ENCODE results near the gene MYADM. TPM values are rescaled to one million over a fixed set of nuclear protein-coding genes. Genes with fewer than 3 reads are reported as not detected.

Gene MYADM
- total RNA-seq, 1 experiment from 2014 or later = 4.5 TPM

- DNase-seq (ENCODE audit: low read depth, low spot score) = peak; percentile 79
- in situ Hi-C loops (cut with HindIII; ENCODE audit: low pct_unique_long_range_greater_than_20kb, low sequenced_read_pairs) = no loop called here
Measured at GRCh38 chr19:53879140-53880081, 11.7 kb downstream of the MYADM start.

- in situ Hi-C loops (cut with HindIII; ENCODE audit: low pct_unique_long_range_greater_than_20kb, low sequenced_read_pairs) = no loop called here
- DNase-seq (ENCODE audit: low read depth, low spot score) = no peak
Measured at GRCh38 chr19:53880711-53881481, 13.2 kb downstream of the MYADM start.

- in situ Hi-C loops (cut with HindIII; ENCODE audit: low pct_unique_long_range_greater_than_20kb, low sequenced_read_pairs) = no loop called here
- no peak for DNase-seq (ENCODE audit: low read depth, low spot score)
Measured at GRCh38 chr19:53881482-53882390, 14.1 kb downstream of the MYADM start, which contains the start of gene PRKCG. Gene PRKCG, plus strand, starts transcription at chr19:53882197. Its CDS starts 298 bp downstream, at chr19:53882495.

- no peak for DNase-seq (ENCODE audit: low read depth, low spot score)
- in situ Hi-C loops (cut with HindIII; ENCODE audit: low pct_unique_long_range_greater_than_20kb, low sequenced_read_pairs) = no loop called here
Measured at GRCh38 chr19:53882391-53883050, 14.8 kb downstream of the MYADM start.

GRCh38 chr19:53883231-53883661 lies 15.6 kb downstream of the MYADM start:
- no peak for DNase-seq (ENCODE audit: low read depth, low spot score)
- in situ Hi-C loops (cut with HindIII; ENCODE audit: low pct_unique_long_range_greater_than_20kb, low sequenced_read_pairs) = no loop called here

- DNase-seq (ENCODE audit: low read depth, low spot score) = no peak
- in situ Hi-C loops (cut with HindIII; ENCODE audit: low pct_unique_long_range_greater_than_20kb, low sequenced_read_pairs) = no loop called here
Measured at GRCh38 chr19:53883741-53884140, 16.1 kb downstream of the MYADM start.

- DNase-seq (ENCODE audit: low read depth, low spot score) = no peak
- in situ Hi-C loops (cut with HindIII; ENCODE audit: low pct_unique_long_range_greater_than_20kb, low sequenced_read_pairs) = no loop called here
Measured at GRCh38 chr19:53884256-53884655, 16.6 kb downstream of the MYADM start.

- no peak for DNase-seq (ENCODE audit: low read depth, low spot score)
- in situ Hi-C loops (cut with HindIII; ENCODE audit: low pct_unique_long_range_greater_than_20kb, low sequenced_read_pairs) = no loop called here
Measured at GRCh38 chr19:53885036-53885435, 17.4 kb downstream of the MYADM start.

- in situ Hi-C loops (cut with HindIII; ENCODE audit: low pct_unique_long_range_greater_than_20kb, low sequenced_read_pairs) = no loop called here
- DNase-seq (ENCODE audit: low read depth, low spot score) = no peak
Measured at GRCh38 chr19:53892301-53892980, 24.8 kb downstream of the MYADM start.

GRCh38 chr19:53892981-53893325 lies 25.3 kb downstream of the MYADM start:
- in situ Hi-C loops (cut with HindIII; ENCODE audit: low pct_unique_long_range_greater_than_20kb, low sequenced_read_pairs) = no loop called here
- DNase-seq (ENCODE audit: low read depth, low spot score) = peak; percentile 35

- in situ Hi-C loops (cut with HindIII; ENCODE audit: low pct_unique_long_range_greater_than_20kb, low sequenced_read_pairs) = no loop called here
- no peak for DNase-seq (ENCODE audit: low read depth, low spot score)
Measured at GRCh38 chr19:53894707-53895106, 27.0 kb downstream of the MYADM start.

- in situ Hi-C loops (cut with HindIII; ENCODE audit: low pct_unique_long_range_greater_than_20kb, low sequenced_read_pairs) = no loop called here
- no peak for DNase-seq (ENCODE audit: low read depth, low spot score)
Measured at GRCh38 chr19:53896682-53897081, 29.0 kb downstream of the MYADM start.

GRCh38 chr19:53897459-53897858 lies 29.8 kb downstream of the MYADM start:
- in situ Hi-C loops (cut with HindIII; ENCODE audit: low pct_unique_long_range_greater_than_20kb, low sequenced_read_pairs) = no loop called here
- no peak for DNase-seq (ENCODE audit: low read depth, low spot score)

GRCh38 chr19:53898166-53898565 lies 30.5 kb downstream of the MYADM start:
- DNase-seq (ENCODE audit: low read depth, low spot score) = no peak
- in situ Hi-C loops (cut with HindIII; ENCODE audit: low pct_unique_long_range_greater_than_20kb, low sequenced_read_pairs) = no loop called here

GRCh38 chr19:53898636-53899341 lies 31.1 kb downstream of the MYADM start:
- in situ Hi-C loops (cut with HindIII; ENCODE audit: low pct_unique_long_range_greater_than_20kb, low sequenced_read_pairs) = no loop called here
- peak; percentile 28 for DNase-seq (ENCODE audit: low read depth, low spot score)

- DNase-seq (ENCODE audit: low read depth, low spot score) = no peak
- in situ Hi-C loops (cut with HindIII; ENCODE audit: low pct_unique_long_range_greater_than_20kb, low sequenced_read_pairs) = no loop called here
Measured at GRCh38 chr19:53900191-53900860, 32.6 kb downstream of the MYADM start.
